ENCODE results near the gene NLGN1. TPM values are rescaled to one million over a fixed set of nuclear protein-coding genes. Genes with fewer than 3 reads are reported as not detected.

The NLGN1 gene
- total RNA-seq, 1 donor from 2014 or later, result 4.5 TPM

- Histone ChIP-seq H3K4me3 (ENCODE audit: low read depth, low read length) (no peak overlapping the region), H3K27me3 (ENCODE audit: control insufficient read depth, insufficient read depth, low read length) (no peaks in the 10 kb centered on the region), H3K36me3 (ENCODE audit: control insufficient read depth, insufficient read depth, low read length) (no peaks in the 10 kb centered on the region)
- TF ChIP-seq, protein P1, sequence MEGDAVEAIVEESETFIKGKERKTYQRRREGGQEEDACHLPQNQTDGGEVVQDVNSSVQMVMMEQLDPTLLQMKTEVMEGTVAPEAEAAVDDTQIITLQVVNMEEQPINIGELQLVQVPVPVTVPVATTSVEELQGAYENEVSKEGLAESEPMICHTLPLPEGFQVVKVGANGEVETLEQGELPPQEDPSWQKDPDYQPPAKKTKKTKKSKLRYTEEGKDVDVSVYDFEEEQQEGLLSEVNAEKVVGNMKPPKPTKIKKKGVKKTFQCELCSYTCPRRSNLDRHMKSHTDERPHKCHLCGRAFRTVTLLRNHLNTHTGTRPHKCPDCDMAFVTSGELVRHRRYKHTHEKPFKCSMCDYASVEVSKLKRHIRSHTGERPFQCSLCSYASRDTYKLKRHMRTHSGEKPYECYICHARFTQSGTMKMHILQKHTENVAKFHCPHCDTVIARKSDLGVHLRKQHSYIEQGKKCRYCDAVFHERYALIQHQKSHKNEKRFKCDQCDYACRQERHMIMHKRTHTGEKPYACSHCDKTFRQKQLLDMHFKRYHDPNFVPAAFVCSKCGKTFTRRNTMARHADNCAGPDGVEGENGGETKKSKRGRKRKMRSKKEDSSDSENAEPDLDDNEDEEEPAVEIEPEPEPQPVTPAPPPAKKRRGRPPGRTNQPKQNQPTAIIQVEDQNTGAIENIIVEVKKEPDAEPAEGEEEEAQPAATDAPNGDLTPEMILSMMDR (IDR thresholded peaks at IDR 0.05; ENCODE audit: insufficient read depth, low read length, poor library complexity, severe bottlenecking), result no peak
- no peak for DNase-seq (ENCODE audit: low read depth)
Measured at GRCh38 chr3:173945806-173946205, 548.3 kb downstream of the NLGN1 start.

GRCh38 chr3:173954647-173955046 lies 557.1 kb downstream of the NLGN1 start:
- no peaks in the 10 kb centered on the region for H3K27me3 ChIP-seq (ENCODE audit: control insufficient read depth, insufficient read depth, low read length)
- TF ChIP-seq, protein P1 (IDR thresholded peaks at IDR 0.05; ENCODE audit: insufficient read depth, low read length, poor library complexity, severe bottlenecking), result no peak
- DNase-seq (ENCODE audit: low read depth), result no peak

DNA sequence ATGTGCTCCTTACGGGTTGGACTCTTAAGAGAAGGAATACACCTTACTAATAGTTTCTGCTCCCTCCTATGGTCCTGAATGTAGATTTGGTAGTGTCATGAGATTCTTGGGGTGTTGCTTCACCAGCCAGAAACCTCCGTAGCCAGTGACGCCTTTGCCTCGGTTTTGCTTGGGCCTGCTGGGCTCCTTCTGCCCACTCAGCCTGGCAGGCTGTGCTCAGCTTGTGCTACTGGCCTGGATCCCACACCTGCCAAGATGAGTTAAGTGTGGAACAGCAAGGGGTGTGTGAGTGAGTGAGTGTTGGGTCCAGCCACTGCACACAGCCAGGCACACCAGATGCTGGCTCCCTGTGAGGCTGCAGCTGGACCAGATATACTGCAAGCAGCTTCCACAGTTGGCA lies 560.1 kb downstream of the NLGN1 start:
- DNase-seq (ENCODE audit: low read depth), result no peak

More at GRCh38 chr3:173954647-173955046, 557.1 kb downstream of the NLGN1 start:
- Histone ChIP-seq H3K4me3 (ENCODE audit: low read depth, low read length) (no peak overlapping the region), H3K36me3 (ENCODE audit: control insufficient read depth, insufficient read depth, low read length) (no peaks in the 10 kb centered on the region)

DNA sequence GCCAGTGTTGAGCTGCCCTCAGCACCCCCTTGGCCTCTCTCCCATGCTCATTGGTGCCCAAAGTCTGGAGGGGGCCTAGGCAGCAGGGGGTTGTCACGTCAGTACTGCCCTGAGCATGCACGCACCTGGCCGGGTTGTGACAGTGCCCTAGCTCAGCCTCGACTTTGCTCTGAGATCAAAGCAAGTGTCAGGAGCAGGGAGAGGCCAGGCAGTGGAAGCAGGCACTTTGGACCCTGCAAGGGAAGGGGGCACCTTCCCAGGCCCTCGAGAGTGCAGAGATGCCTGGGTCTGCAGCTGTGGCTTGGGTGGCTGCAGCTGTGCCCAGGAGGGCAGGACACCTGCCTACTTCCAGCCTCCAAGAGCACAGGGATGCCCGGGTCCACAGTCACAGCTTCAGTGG lies 561.3 kb downstream of the NLGN1 start:
- H3K4me3 ChIP-seq (ENCODE audit: low read depth, low read length), result no peak overlapping the region
- no peak for DNase-seq (ENCODE audit: low read depth)
- H3K36me3 ChIP-seq (ENCODE audit: control insufficient read depth, insufficient read depth, low read length), result no peaks in the 10 kb centered on the region
- H3K27me3 ChIP-seq (ENCODE audit: control insufficient read depth, insufficient read depth, low read length), result no peaks in the 10 kb centered on the region
- TF ChIP-seq, protein P1 (IDR thresholded peaks at IDR 0.05; ENCODE audit: insufficient read depth, low read length, poor library complexity, severe bottlenecking), result no peak

More for the DNA sequence above, 560.1 kb downstream of the NLGN1 start:
- Histone ChIP-seq H3K27me3 (ENCODE audit: control insufficient read depth, insufficient read depth, low read length) (no peaks in the 10 kb centered on the region), H3K36me3 (ENCODE audit: control insufficient read depth, insufficient read depth, low read length) (no peaks in the 10 kb centered on the region), H3K4me3 (ENCODE audit: low read depth, low read length) (no peak overlapping the region)
- TF ChIP-seq, protein P1 (IDR thresholded peaks at IDR 0.05; ENCODE audit: insufficient read depth, low read length, poor library complexity, severe bottlenecking), result no peak

GRCh38 chr3:173970281-173970680 lies 572.7 kb downstream of the NLGN1 start:
- no peak overlapping the region for H3K4me3 ChIP-seq (ENCODE audit: low read depth, low read length)
- TF ChIP-seq, protein P1 (IDR thresholded peaks at IDR 0.05; ENCODE audit: insufficient read depth, low read length, poor library complexity, severe bottlenecking), result no peak
- DNase-seq (ENCODE audit: low read depth), result no peak
- H3K36me3 ChIP-seq (ENCODE audit: control insufficient read depth, insufficient read depth, low read length), result no peaks in the 10 kb centered on the region
- no peaks in the 10 kb centered on the region for H3K27me3 ChIP-seq (ENCODE audit: control insufficient read depth, insufficient read depth, low read length)

- TF ChIP-seq, protein P1 (IDR thresholded peaks at IDR 0.05; ENCODE audit: insufficient read depth, low read length, poor library complexity, severe bottlenecking), result no peak
- no peaks in the 10 kb centered on the region for H3K36me3 ChIP-seq (ENCODE audit: control insufficient read depth, insufficient read depth, low read length)
- H3K4me3 ChIP-seq (ENCODE audit: low read depth, low read length), result no peak overlapping the region
- no peak for DNase-seq (ENCODE audit: low read depth)
- H3K27me3 ChIP-seq (ENCODE audit: control insufficient read depth, insufficient read depth, low read length), result no peaks in the 10 kb centered on the region
Measured at GRCh38 chr3:173976281-173976680, 578.7 kb downstream of the NLGN1 start.
